Measurements from ENCODE around the gene ZNF101. TPM values are rescaled to one million over a fixed set of nuclear protein-coding genes. Genes with fewer than 3 reads are reported as not detected.

ZNF101 gene
- total RNA-seq, 1 donor from 2014 or later = 4.7 TPM

- H3K9me3 ChIP-seq (ENCODE audit: control insufficient read depth in 3 of 3, low read length in 3 of 3) = no peaks in the 10 kb centered on the region
- no peak overlapping the region for H3K4me3 ChIP-seq (ENCODE audit: low read length in 3 of 3)
- peaks cover 77 to 85% (median 79%) of the 10 kb centered on the region in 3 donors for H3K36me3 ChIP-seq (ENCODE audit: control insufficient read depth in 3 of 3, insufficient read depth in 3 of 3, low read length in 3 of 3)
- no peaks in the 10 kb centered on the region for H3K27me3 ChIP-seq (ENCODE audit: control insufficient read depth in 3 of 3, insufficient read depth in 3 of 3, low read length in 3 of 3)
- peaks cover 0 to 4% (median 0%) of the 10 kb centered on the region in 3 donors for H3K4me1 ChIP-seq (ENCODE audit: control insufficient read depth in 3 of 3, insufficient read depth in 3 of 3, low read length in 3 of 3)
- H3K9ac ChIP-seq (ENCODE audit: low read depth in 1 of 3, low read length in 3 of 3) = no peak overlapping the region
- no peak overlapping the region for H3K27ac ChIP-seq (ENCODE audit: low read depth, low read length)
Measured at GRCh38 chr19:19650331-19650730, 18.3 kb upstream of the ZNF101 start.

GRCh38 chr19:19651076-19651475 is 17.6 kb upstream of the ZNF101 start:
- H3K9me3 ChIP-seq (ENCODE audit: control insufficient read depth in 3 of 3, low read length in 3 of 3) = no peaks in the 10 kb centered on the region
- no peaks in the 10 kb centered on the region for H3K27me3 ChIP-seq (ENCODE audit: control insufficient read depth in 3 of 3, insufficient read depth in 3 of 3, low read length in 3 of 3)
- no peak overlapping the region for H3K4me3 ChIP-seq (ENCODE audit: low read length in 3 of 3)
- no peak overlapping the region for H3K9ac ChIP-seq (ENCODE audit: low read depth in 1 of 3, low read length in 3 of 3)
- peaks cover 77 to 85% (median 81%) of the 10 kb centered on the region in 3 donors for H3K36me3 ChIP-seq (ENCODE audit: control insufficient read depth in 3 of 3, insufficient read depth in 3 of 3, low read length in 3 of 3)
- H3K27ac ChIP-seq (ENCODE audit: low read depth, low read length) = no peak overlapping the region
- peaks cover 0 to 4% (median 0%) of the 10 kb centered on the region in 3 donors for H3K4me1 ChIP-seq (ENCODE audit: control insufficient read depth in 3 of 3, insufficient read depth in 3 of 3, low read length in 3 of 3)

- Histone ChIP-seq H3K36me3 (ENCODE audit: control insufficient read depth in 3 of 3, insufficient read depth in 3 of 3, low read length in 3 of 3) (peaks cover 81 to 85% (median 82%) of the 10 kb centered on the region in 3 donors), H3K9ac (ENCODE audit: low read depth in 1 of 3, low read length in 3 of 3) (no peak overlapping the region)
Measured at GRCh38 chr19:19652482-19653295, 15.9 kb upstream of the ZNF101 start.

GRCh38 chr19:19653597-19654147 is 15.0 kb upstream of the ZNF101 start:
- H3K9me3 ChIP-seq (ENCODE audit: control insufficient read depth in 3 of 3, low read length in 3 of 3) = no peaks in the 10 kb centered on the region
- H3K27ac ChIP-seq (ENCODE audit: low read depth, low read length) = no peak overlapping the region
- H3K4me1 ChIP-seq (ENCODE audit: control insufficient read depth in 3 of 3, insufficient read depth in 3 of 3, low read length in 3 of 3) = peaks cover 0 to 4% (median 0%) of the 10 kb centered on the region in 3 donors
- no peak overlapping the region for H3K4me3 ChIP-seq (ENCODE audit: low read length in 3 of 3)
- H3K9ac ChIP-seq (ENCODE audit: low read depth in 1 of 3, low read length in 3 of 3) = no peak overlapping the region
- H3K36me3 ChIP-seq (ENCODE audit: control insufficient read depth in 3 of 3, insufficient read depth in 3 of 3, low read length in 3 of 3) = peaks cover 87 to 94% (median 90%) of the 10 kb centered on the region in 3 donors
- H3K27me3 ChIP-seq (ENCODE audit: control insufficient read depth in 3 of 3, insufficient read depth in 3 of 3, low read length in 3 of 3) = no peaks in the 10 kb centered on the region

More at GRCh38 chr19:19652482-19653295, 15.9 kb upstream of the ZNF101 start:
- Histone ChIP-seq H3K27me3 (ENCODE audit: control insufficient read depth in 3 of 3, insufficient read depth in 3 of 3, low read length in 3 of 3) (no peaks in the 10 kb centered on the region), H3K4me3 (ENCODE audit: low read length in 3 of 3) (no peak overlapping the region), H3K27ac (ENCODE audit: low read depth, low read length) (no peak overlapping the region), H3K4me1 (ENCODE audit: control insufficient read depth in 3 of 3, insufficient read depth in 3 of 3, low read length in 3 of 3) (peaks cover 0 to 4% (median 0%) of the 10 kb centered on the region in 3 donors), H3K9me3 (ENCODE audit: control insufficient read depth in 3 of 3, low read length in 3 of 3) (no peaks in the 10 kb centered on the region)

GRCh38 chr19:19654441-19654840 is 14.2 kb upstream of the ZNF101 start:
- Histone ChIP-seq H3K4me3 (ENCODE audit: low read length in 3 of 3) (no peak overlapping the region), H3K9me3 (ENCODE audit: control insufficient read depth in 3 of 3, low read length in 3 of 3) (no peaks in the 10 kb centered on the region), H3K36me3 (ENCODE audit: control insufficient read depth in 3 of 3, insufficient read depth in 3 of 3, low read length in 3 of 3) (peaks cover 86 to 93% (median 88%) of the 10 kb centered on the region in 3 donors), H3K9ac (ENCODE audit: low read depth in 1 of 3, low read length in 3 of 3) (no peak overlapping the region), H3K4me1 (ENCODE audit: control insufficient read depth in 3 of 3, insufficient read depth in 3 of 3, low read length in 3 of 3) (peaks cover 0 to 4% (median 0%) of the 10 kb centered on the region in 3 donors), H3K27me3 (ENCODE audit: control insufficient read depth in 3 of 3, insufficient read depth in 3 of 3, low read length in 3 of 3) (no peaks in the 10 kb centered on the region), H3K27ac (ENCODE audit: low read depth, low read length) (no peak overlapping the region)

- Histone ChIP-seq H3K27ac (ENCODE audit: low read depth, low read length) (no peak overlapping the region), H3K9ac (ENCODE audit: low read depth in 1 of 3, low read length in 3 of 3) (no peak overlapping the region), H3K9me3 (ENCODE audit: control insufficient read depth in 3 of 3, low read length in 3 of 3) (no peaks in the 10 kb centered on the region), H3K4me3 (ENCODE audit: low read length in 3 of 3) (no peak overlapping the region), H3K36me3 (ENCODE audit: control insufficient read depth in 3 of 3, insufficient read depth in 3 of 3, low read length in 3 of 3) (peaks cover 86 to 90% (median 87%) of the 10 kb centered on the region in 3 donors), H3K27me3 (ENCODE audit: control insufficient read depth in 3 of 3, insufficient read depth in 3 of 3, low read length in 3 of 3) (no peaks in the 10 kb centered on the region), H3K4me1 (ENCODE audit: control insufficient read depth in 3 of 3, insufficient read depth in 3 of 3, low read length in 3 of 3) (peaks cover 0 to 4% (median 0%) of the 10 kb centered on the region in 3 donors)
Measured at GRCh38 chr19:19655051-19655594, 13.5 kb upstream of the ZNF101 start.

- Histone ChIP-seq H3K36me3 (ENCODE audit: control insufficient read depth in 3 of 3, insufficient read depth in 3 of 3, low read length in 3 of 3) (peaks cover 79 to 85% (median 80%) of the 10 kb centered on the region in 3 donors), H3K27ac (ENCODE audit: low read depth, low read length) (no peak overlapping the region), H3K27me3 (ENCODE audit: control insufficient read depth in 3 of 3, insufficient read depth in 3 of 3, low read length in 3 of 3) (no peaks in the 10 kb centered on the region), H3K4me3 (ENCODE audit: low read length in 3 of 3) (no peak overlapping the region), H3K9me3 (ENCODE audit: control insufficient read depth in 3 of 3, low read length in 3 of 3) (no peaks in the 10 kb centered on the region), H3K9ac (ENCODE audit: low read depth in 1 of 3, low read length in 3 of 3) (no peak overlapping the region), H3K4me1 (ENCODE audit: control insufficient read depth in 3 of 3, insufficient read depth in 3 of 3, low read length in 3 of 3) (peaks cover 0 to 1% (median 0%) of the 10 kb centered on the region in 3 donors)
Measured at GRCh38 chr19:19655641-19656343, 12.8 kb upstream of the ZNF101 start.

- H3K4me3 ChIP-seq (ENCODE audit: low read length in 3 of 3) = no peak overlapping the region
- H3K27ac ChIP-seq (ENCODE audit: low read depth, low read length) = no peak overlapping the region
- H3K9me3 ChIP-seq (ENCODE audit: control insufficient read depth in 3 of 3, low read length in 3 of 3) = no peaks in the 10 kb centered on the region
- no peak overlapping the region for H3K9ac ChIP-seq (ENCODE audit: low read depth in 1 of 3, low read length in 3 of 3)
- H3K36me3 ChIP-seq (ENCODE audit: control insufficient read depth in 3 of 3, insufficient read depth in 3 of 3, low read length in 3 of 3) = peaks cover 73 to 82% (median 75%) of the 10 kb centered on the region in 3 donors
- H3K27me3 ChIP-seq (ENCODE audit: control insufficient read depth in 3 of 3, insufficient read depth in 3 of 3, low read length in 3 of 3) = no peaks in the 10 kb centered on the region
- peaks cover 5 to 8% (median 7%) of the 10 kb centered on the region in 3 donors for H3K4me1 ChIP-seq (ENCODE audit: control insufficient read depth in 3 of 3, insufficient read depth in 3 of 3, low read length in 3 of 3)
Measured at GRCh38 chr19:19656451-19657396, 11.9 kb upstream of the ZNF101 start.

- Histone ChIP-seq H3K9ac (ENCODE audit: low read depth in 1 of 3, low read length in 3 of 3) (no peak overlapping the region), H3K27ac (ENCODE audit: low read depth, low read length) (no peak overlapping the region), H3K27me3 (ENCODE audit: control insufficient read depth in 3 of 3, insufficient read depth in 3 of 3, low read length in 3 of 3) (no peaks in the 10 kb centered on the region), H3K36me3 (ENCODE audit: control insufficient read depth in 3 of 3, insufficient read depth in 3 of 3, low read length in 3 of 3) (peaks cover 72 to 79% (median 72%) of the 10 kb centered on the region in 3 donors), H3K9me3 (ENCODE audit: control insufficient read depth in 3 of 3, low read length in 3 of 3) (no peaks in the 10 kb centered on the region), H3K4me1 (ENCODE audit: control insufficient read depth in 3 of 3, insufficient read depth in 3 of 3, low read length in 3 of 3) (peaks cover 11 to 14% (median 13%) of the 10 kb centered on the region in 3 donors), H3K4me3 (ENCODE audit: low read length in 3 of 3) (no peak overlapping the region)
Measured at GRCh38 chr19:19657397-19657783, 11.2 kb upstream of the ZNF101 start.

Data from skeletal muscle tissue (tissue), 4 donors.